Dedifferentiated amniotic fluid mesenchymal stem cell (primary cell): ENCODE measurements around the gene DNAH14.
"Not testable (repeated sequence)": the region's sequence is repeated elsewhere in the genome, so short reads cannot be mapped to it uniquely, and the experiment has no call there.

ENCODE experiments used
- DNase-seq: peaks from one replicate; pipeline ENCODE4 v3.0.0-alpha.2; 2016; ENCODE audit errors: extremely low spot score

The DNAH14 gene

DNA sequence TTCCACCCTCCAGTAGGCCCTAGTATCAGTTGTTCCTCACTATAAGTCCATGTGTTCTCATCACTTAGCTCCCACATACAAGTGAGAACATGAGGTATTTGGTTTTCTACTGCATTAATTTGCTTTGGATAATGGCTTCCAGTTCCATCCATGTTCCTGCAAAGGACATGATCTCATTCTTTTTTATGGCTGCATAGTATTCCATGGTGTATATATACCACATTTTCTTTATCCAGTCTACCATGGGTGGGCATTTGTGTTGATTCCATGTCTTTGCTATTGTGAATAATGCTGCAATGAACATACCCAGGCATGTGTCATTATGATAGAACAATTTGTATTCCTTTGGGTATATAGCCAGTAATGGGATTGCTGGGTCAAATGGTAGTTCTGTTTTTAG lies 218.3 kb downstream of the DNAH14 start:
- not testable (repeated sequence) for DNase-seq

DNA sequence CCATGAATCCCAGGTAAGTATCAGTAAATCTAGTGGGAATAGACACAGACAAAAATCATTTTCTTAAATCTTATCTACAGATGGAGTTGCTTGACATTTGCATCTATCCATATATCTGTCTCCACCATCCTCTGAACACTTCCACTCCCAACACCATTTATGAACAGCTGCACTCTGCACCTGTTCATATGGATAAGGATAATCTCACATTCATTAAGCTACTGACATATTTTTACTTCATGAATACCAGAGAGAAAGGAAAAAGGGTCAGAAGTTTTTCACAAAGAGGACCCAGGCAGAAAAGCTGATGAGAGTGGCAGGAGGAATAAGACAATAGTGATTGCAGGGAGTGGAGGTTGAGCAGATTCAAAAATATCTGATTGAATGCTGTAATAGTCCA lies 222.6 kb downstream of the DNAH14 start:
- no peak for DNase-seq

DNA sequence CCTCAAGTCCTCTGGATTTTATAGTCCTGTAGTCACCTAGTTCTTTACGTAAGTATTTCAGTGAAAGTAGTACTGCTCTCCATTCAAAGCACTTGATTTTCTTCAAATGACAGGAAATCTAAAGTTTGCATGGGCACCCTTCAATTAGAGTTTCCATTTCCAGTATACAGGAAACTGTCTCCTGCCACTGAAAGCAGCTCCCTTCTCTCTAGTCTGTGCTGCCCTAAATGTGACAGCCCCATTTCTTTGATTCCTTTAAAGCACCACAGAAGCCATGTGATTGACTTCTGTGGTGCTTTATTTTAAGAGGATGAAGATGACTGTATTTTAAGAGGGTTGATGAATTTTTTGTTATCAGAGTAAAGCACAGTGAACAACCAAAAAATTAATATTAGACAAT lies 226.1 kb downstream of the DNAH14 start:
- no peak for DNase-seq

DNA sequence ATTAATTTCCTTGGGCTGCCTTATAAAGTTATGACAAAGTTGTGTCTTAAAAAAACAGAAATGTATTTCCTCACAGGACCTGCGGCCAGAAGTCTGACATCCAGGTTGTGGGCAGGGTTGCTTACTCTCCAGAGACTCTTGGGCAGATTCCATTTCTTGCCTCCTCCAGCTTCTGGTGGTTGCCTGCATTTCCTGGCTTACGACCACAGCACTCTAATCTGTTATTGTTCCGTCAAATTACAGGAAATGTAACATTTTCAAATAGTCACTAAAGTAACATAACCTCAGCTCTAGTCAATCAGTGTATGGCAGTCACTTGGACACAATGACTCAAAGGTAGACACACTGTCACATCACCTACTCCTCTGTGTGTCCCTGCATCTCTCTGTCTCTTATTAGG lies 226.8 kb downstream of the DNAH14 start:
- DNase-seq: no peak

DNA sequence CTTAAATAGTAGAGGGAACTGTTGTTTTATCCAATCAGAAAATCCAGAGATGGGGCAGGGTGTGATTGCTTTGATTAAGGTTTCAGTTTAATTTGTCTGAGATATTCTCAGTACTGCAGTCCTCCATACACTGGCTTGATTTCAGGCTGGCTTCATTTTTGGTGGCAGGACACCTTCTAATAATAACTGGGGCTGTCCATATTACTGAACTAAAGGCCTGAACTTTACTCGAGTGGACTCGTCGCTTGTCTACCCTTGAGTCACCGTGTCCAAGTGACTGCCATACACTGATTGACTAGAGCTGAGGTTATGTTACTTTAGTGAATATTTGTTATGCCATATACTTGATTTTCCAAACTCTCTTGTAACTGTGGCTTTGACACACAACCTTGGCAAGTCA lies 228.8 kb downstream of the DNAH14 start:
- DNase-seq: no peak

DNA sequence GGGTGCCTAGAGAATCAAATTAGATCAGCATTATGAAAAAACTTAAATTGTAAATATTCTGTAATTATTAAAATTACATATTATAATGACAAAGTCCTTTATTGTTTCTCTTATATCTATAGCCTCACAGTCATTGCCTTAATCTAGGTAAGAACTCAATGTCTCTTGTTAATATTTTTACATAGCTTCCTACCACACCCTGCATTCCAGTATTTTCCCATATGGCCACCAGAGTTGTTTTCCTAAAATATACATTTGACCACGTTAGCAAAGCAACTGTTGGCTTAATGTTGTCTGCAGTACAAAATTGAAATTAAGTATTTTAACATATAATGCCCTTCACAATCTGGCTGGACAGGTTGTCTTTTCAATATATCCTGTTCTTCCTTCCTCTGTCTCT lies 230.3 kb downstream of the DNAH14 start:
- DNase-seq: no peak

DNA sequence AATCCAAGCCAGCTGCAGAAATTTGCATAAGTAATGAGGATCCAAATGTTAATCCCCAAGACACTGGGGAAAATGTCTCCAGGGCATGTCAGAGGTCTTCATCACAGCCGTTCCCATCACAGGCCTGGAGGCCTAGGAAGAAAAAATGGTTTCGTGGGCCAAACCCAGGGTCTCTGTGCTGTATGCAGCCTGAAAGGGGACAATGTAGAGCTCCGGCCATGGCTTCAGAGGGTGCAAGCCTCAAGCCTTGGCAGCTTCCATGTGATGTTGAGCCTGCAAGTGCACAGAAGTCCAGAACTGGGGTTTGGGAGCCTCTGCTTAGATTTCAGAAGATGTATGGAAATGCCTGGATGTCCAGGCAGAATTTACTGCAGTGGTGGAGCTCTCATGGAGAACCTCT lies 247.9 kb downstream of the DNAH14 start:
- DNase-seq: not testable (repeated sequence)

DNA sequence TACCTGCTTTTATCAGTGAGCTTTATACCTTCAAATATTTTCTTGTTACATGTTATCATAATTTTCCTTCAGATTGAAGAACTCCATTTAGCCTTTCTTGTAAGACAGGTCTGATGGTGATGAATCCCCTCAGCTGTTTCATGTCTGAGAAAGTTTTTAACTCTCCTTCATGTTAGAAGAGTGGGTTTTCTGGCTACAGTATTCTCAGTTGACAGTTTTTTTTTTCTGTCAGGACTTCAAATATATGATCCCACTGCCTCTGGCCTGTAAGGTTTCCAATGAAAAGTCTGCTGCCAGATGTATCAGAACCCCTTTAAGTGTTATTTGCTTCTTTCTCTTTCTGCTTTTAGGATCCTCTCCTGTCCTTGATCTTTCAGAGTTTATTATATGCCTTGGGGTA lies 250.2 kb downstream of the DNAH14 start:
- DNase-seq: no peak

DNA sequence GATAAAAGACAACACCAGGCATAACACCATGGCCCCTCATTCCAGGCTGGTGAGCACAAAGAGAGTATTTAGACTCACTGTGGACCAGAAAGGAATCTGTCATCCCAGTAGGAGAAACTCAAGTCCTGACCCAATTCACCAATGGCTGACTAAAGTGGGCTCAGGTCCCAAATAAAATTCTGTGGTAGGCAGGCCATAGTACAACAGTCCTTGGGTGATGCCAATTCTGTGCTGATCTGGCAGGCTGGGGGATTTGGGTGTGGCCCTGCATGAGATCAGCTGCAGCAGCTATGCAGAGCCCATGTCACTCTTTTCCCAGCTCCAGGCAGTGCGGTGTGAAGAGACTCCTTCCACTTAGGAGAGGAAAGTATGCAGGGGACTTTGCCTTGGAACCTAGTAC lies 253.2 kb downstream of the DNAH14 start:
- DNase-seq: no peak

DNA sequence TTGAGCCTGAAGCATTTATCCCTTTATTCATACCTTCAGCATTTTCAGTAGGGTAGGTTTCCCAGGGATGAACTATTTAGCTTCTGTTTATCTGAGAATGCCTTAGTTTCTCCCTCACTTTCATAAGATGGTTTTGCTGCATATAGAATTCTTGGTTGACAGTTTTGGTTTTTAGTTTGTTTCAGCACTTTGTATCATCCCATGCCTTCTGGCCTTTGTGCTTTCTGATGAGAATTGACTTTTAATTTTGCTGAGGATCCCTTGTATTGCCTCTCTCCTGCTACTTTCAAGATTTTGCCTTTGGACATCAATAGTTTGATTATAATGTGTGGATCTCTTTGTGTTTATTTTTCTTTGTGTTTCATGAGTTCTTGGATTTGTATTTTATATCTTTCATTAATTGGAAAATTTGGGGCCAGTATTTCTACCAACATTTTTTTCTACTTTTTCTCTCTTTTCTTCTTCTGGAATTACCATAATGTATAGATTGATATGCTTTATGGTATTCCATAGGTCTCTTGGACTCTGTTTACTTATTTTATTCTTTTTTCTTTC lies 261.8 kb downstream of the DNAH14 start:
- DNase-seq: no peak

DNA sequence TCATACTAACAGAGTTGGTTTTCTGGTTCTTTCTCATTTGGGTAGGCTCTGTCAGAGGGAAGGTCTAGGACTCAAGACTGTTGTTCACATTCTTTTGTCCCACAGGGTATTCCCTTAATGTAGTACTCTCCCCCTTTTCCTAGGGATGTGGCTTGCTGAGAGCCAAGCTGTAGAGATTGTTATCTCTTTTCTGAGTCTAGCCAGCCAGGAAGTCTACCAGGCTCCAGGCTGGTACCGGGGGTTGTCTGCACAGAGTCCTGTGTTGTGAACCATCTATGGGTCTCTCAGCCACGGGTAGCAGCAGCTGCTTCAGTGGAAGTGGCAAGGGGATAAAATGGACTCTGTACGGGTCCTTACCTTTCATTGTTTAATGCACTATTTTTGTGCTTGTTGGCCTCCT lies 272.0 kb downstream of the DNAH14 start:
- no peak for DNase-seq

DNA sequence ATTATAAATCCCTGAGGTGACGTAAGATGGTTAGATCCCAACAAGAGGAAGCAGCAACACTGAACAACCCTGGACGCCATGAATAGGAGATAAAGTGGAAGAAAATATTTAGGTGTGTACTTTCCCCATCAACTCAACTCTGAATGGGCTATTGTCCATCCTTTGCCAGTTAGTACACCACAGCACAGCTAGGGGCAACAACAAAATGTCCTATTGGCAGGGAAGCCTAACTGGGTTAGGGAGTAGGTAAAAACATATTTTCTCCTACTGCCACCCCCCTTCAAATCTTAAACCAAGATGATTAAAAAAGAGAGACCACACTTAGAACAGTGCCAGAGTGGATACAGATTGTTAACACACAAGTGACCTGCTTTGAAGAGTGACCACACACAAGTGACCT lies 278.3 kb downstream of the DNAH14 start:
- no peak for DNase-seq

DNA sequence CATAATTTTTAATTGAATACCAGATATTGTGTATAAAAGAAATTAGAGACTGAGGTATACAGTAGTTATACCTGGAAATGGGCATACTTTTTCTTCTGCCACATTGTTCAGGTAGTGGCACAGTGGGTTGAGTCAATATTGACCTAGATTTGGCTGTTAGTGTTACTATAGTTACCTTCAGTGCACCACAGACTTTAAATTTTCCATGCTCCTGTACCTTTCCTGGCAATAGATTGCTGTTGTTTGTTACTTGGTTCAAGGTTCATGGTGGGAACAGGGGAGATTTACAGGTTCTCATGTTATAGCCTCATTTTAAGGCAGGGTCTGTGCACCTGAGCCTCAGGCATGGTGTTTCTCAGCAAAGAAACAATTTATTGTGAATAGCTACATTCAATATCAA lies 279.7 kb downstream of the DNAH14 start:
- no peak for DNase-seq

DNA sequence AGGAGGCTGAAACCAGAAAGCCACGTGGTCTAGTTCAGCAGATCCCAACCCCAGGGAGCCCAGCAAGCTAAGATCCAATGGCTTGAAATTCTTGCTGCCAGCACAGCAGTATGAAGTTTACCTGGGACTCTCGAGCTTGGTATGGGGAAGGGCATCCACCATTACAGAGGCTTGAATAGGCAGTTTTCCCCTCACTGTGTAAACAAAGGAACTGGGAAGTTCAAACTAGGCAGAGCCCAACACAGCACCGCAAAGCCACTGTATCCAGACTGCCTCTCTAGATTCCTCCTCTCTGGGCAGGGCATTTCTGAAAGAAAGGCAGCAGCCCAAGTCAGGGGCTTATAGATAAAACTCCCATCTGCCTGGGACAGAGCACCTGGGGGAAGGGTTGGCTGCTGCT lies 280.7 kb downstream of the DNAH14 start:
- DNase-seq: not testable (repeated sequence)

DNA sequence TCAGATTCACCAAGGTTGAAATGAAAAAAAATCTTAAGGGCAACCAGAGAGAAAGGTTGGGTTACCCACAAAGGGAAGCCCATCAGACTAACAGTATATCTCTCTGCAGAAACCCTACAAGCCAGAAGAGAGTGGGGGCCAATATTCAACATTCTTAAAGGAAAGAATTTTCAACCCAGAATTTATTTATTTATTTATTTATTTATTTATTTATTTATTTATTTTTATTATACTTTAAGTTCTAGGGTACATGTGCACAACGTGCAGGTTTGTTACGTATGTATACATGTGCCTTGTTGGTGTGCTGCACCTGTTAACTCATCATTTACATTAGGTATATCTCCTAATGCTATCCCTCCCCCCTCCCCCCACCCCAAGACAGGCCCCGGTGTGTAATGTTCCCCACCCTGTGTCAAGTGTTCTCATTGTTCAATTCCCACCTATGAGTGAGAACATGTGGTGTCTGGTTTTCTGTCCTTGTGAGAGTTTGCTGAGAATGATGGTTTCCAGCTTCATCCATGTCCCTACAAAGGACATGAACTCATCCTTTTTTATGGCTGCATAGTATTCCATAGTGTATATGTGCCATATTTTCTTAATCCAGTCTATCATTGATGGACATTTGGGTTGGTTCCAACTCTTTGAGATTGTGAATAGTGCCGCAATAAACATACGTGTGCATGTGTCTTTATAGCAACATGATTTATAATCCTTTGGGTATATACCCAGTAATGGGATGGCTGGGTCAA lies 282.4 kb downstream of the DNAH14 start:
- not testable (repeated sequence) for DNase-seq

DNA sequence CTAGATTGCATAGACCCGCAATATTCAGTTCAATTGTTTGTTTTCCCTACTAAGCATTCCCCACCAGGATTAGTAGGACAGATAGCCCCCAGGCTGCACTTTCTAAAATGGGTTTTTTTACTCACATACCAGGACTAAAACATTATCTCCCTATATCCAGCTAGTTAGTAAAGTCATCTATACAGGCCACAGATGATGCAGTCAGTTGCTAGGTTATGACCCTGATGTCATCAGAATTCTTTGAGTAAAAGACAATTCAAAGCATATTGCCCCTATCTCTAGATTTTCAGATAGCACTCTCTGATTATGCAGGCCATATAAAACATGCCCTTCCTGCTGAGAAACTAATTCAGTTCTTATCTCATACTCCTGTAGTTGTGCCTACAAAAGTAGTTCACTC lies 294.8 kb downstream of the DNAH14 start:
- no peak for DNase-seq

DNA sequence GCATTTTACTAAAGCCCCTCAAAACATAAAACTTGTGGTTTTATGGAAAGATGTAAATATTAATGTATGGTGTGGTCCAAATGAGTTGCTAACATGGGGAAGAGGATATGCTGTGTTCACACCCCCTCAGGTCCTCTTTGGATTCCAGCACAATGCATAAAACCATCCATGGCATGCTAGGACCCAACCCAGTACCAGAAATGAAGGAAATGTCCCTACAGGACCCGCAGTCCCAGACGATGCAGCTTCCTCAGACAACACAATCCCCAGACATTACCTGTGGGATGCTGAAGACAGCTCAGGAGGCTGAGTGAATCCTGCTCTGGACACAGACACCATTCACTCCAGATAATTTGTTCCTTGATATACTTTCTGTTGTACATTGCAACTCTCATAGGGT lies 296.2 kb downstream of the DNAH14 start:
- no peak for DNase-seq

DNA sequence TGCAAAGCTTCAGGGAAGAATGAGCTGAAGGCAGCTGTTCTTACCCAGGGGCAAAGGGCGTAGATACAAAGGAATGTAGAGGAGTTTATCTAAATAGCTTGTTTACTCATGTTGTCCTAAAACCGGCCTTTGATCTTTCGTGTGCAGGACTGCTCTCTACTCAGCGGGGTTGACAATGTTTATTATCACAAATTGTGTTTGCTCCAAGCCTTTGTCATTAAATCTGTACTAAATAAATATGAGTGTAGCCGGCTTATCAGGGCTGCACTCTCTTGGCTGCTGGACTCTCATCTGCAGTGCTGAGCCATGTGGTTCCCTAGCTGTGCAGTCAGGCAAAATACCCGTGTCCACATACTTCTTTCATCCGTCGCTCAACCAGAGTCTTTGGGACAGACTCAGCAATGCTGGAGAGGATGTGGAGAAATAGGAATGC lies 299.4 kb downstream of the DNAH14 start:
- no peak for DNase-seq

DNA sequence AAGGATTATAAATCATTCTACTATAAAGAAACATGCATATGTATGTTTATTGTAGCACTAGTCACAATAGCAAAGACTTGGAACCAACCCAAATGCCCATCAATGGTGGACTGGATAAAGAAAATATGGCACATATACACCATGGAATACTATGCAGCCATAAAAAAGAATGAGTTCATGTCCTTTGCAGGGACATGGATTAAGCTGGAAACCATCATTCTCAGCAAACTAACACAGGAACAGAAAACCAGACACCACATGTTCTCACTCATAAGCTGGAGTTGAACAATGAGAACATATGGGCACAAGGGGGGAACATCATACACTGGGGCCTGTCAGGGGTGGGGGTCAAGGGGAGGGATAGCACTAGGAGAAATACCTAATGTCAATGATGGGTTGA lies 300.0 kb downstream of the DNAH14 start:
- not testable (repeated sequence) for DNase-seq

DNA sequence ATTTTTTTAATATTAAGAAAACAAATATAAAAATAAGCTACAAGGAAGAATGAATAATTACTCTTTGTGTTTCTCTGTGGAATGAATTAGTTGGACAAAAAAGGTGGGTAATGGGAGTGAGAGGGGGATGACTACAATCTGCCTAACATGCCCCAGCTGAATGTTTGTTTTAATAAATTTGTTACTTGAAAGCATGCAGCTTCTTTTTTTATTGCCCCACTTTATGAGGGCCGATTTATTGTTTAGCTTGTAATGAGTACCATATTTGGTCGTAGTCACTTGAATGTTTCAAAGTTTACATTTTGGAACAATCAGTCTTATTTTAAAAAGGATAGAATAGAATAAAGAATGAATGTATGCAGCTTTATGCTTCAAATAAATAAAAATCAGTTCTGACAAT lies 301.0 kb downstream of the DNAH14 start:
- DNase-seq: no peak

DNA sequence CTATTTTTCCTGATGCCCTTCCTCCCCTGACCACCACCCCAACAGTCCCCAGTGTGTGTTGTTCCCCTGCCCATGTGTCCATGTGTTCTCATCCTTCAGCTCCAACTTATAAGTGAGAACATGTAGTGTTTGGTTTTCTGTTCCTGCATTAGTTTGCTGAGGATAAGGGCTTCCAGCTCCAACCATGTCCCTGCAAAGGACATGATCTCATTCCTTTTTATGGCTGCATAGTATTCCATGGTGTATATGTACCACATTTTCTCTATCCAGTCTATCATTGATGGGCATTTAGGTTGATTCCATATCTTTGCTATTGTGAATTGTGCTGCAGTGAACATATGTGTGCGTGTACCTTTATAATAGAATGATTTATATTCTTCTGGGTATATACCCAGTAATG lies 303.5 kb downstream of the DNAH14 start:
- not testable (repeated sequence) for DNase-seq

DNA sequence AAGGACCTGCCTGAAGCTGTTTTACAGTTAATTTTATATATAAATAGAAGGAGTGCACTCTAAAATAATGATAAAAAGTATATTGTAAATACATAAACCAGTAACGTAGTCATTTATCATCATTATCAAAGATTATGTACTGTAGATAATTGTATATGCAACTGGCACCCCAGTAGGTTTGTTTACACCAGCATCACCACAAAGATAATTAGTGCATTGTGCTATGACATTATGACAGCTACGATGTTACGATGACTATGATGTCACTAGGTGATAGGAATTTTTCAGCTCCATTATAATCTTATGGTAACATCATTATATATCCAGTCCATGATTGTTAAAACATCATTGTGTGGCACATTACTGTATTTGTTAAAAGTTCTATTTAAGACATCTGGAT lies 313.1 kb downstream of the DNAH14 start:
- no peak for DNase-seq

DNA sequence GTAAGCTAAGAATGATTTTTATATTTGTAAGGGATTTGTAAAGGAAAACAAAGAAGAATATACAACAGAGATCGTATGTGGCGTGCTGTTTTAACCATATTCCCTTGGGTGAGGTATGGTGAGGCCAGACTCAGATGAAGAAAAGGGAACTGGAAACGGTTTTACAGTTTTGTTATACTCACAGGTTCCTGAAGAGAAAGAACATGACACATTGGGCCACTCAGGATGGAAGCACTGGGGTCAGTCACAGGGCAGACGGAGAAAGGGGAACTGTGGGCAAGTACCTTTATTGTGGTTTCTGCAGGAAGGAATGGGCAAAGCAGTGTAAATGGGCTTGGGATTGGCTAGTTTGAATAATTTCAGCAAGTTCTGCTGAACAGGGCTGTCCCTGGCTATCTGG lies 321.0 kb downstream of the DNAH14 start:
- no peak for DNase-seq

DNA sequence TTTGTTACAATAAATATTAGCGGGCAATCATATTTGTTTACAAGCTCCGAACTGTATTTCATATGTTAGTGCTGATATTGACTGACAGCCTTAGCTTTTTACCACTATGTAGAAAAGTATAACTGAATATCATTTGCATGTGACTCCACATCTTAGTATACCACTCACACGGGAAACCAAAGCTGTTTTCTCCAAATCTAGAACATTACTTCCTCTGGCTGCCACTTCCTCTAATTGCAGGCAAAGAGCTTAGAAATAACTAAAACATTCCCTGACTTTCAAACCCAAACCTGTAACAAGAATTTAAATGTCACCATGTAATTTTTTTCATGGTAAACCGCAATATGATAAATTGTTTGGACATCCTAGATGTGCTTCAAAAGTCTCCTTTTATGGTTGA lies 323.7 kb downstream of the DNAH14 start:
- DNase-seq: no peak
